Smooth muscle cell of the coronary artery (primary cell): ENCODE measurements around the gene CNGB1. TPM values are rescaled to one million over a fixed set of nuclear protein-coding genes. Genes with fewer than 3 reads are reported as not detected.

Experiments
- total RNA-seq: library from RNA; depleted of rRNA; stranded (reverse); fragments of >200 nt; gene quantifications from 2 replicates; pipeline ENCODE4 v1.2.3, GENCODE V29; 2014; ENCODE audit warnings: low replicate concordance

CNGB1 gene
- under 0.01 TPM in 1 of 2 replicates, not detected in the other for total RNA-seq

GRCh38 chr16:57970970-57971369 lies at the start of gene CNGB1:
TSS of gene CNGB1 (minus strand) at chr16:57971128. CDS start at chr16:57967286, 3,842 bp downstream.

DNA sequence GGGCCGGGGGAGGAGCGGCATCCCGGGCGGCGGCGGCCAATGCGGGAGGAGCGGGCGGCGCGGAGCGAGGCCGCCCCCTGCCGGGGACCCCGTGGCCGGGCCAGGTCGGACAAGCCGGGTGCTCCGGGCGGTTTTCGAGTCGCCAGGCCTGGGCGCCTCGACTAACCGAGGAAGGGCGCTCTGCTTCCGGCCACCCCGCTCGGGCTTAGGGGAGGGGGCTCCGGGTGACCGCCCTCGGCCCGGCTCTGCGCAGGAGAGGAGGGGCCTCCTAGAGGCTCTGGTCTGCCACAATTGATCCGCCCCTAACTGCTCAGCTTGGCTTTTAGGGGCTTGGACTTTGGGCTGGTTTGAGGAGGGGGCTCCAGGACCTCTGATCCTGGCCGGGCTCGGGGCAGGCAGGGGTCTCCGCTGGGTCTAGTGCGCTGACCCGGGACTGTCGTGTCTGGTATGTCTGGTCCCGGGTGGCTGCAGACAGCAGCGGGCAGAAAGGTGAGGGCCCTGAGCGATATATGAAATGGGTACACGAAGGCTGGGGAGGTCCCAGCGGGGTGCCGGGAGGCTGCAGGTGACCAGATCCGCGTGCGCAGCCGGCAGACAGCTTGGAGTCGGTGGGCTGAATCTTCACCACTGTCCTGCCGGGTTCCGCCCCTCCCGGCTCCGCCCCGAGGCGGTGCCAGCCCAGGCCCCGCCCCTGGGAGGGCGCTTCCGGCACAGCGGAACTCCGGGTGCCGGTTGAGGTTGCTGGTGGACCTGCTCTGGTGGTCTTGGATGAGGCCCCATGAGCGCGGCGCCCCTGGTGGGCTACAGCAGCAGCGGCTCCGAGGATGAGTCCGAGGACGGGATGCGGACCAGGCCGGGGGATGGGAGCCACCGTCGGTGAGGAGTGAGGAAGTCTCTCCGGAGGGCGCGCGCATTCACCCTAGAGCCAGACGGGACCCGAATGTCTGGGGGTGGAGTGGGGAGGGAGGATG lies 30.1 kb upstream of the CNGB1 start, which contains the start of gene USB1:
Gene USB1, plus strand, starts transcription at position 702 of the 971 bp plus-strand sequence. Its CDS starts 77 bp downstream, at position 779.

DNA sequence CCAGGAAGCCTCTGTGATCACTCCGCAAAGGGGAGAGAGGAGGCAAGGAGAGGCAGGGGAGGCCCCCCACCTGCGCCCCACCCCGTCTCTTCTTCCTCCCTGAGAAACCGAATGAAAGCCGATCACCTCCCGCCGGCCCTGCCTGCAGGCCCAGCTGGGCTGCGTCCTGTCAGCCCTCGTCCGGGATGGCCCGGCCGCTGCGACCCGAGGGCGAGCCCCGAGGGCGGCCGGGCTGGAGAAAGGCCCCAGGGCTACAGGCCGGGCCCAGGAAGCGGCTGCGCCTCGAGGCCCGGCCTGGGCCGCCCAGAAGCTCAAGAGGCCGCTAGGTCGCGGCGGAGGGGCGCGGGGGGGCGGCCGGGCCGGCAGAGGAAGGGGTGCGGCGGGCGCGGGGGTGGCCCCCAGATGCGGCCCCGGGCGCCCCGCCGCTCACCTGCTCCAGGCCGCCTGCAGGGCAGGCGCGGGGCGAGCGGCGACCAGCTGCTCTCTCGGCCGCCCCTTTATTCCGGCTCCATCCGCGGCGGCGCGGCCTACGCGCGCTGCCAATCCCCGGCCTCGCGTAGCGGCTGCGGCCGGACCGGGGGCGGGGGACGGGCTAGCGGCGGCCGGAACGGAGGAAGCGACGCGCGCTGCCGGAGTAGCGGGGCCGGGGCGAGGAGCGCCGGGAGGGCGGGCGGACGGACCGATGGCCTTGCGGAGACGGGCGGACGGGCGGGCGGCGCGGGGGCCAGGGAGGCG lies 29.2 kb upstream of the CNGB1 start, which contains the start of gene ZNF319:
Gene ZNF319, minus strand, starts transcription at position 702 of the 735 bp plus-strand sequence. CDS start 2,407 bp downstream, outside the sequence.

Other genes with a start within 250 kb of the CNGB1 start
- gene KATNB1, start 235.4 kb downstream of the CNGB1 start, total RNA-seq: 18.7 and 19.5 TPM in 2 replicates
- 26.1 and 67.9 TPM in 2 replicates for gene KIFC3, start 168.6 kb downstream of the CNGB1 start, total RNA-seq
- gene ZNF319, start 29.5 kb upstream of the CNGB1 start, total RNA-seq: 2.1 and 2.3 TPM in 2 replicates
- gene USB1, start 30.3 kb upstream of the CNGB1 start, total RNA-seq: 18.3 and 30.1 TPM in 2 replicates
- 1.7 and 3.2 TPM in 2 replicates for gene MMP15, start 54.6 kb upstream of the CNGB1 start, total RNA-seq
- 39.8 and 45.6 TPM in 2 replicates for gene CFAP20, start 158.3 kb upstream of the CNGB1 start, total RNA-seq
- 16.4 and 17.2 TPM in 2 replicates for gene CSNK2A2, start 227.0 kb upstream of the CNGB1 start, total RNA-seq